HEK293 (cell line): ENCODE measurements around the gene PARPBP.
A peak's percentile ranks its signal among the peaks of the same experiment; 100 is the strongest.

ENCODE experiments used
- EGR2 ChIP-seq: fragments of 450-650 bp; formaldehyde crosslinking; IDR thresholded peaks from 2 replicates; pipeline ENCODE4 v1.5.1; 2016; ENCODE audit warnings: low read depth, missing biosample characterization, missing genetic modification characterization
- GLIS2 ChIP-seq: fragments of 450-650 bp; formaldehyde crosslinking; IDR thresholded peaks from 2 replicates; pipeline ENCODE4 v1.5.1; 2016; ENCODE audit warnings: missing biosample characterization, missing genetic modification characterization
- IKZF3 ChIP-seq: fragments of 450-650 bp; IDR thresholded peaks from 2 replicates; pipeline ENCODE4 v1.5.0; 2018; ENCODE audit warnings: missing biosample characterization, mild to moderate bottlenecking, missing genetic modification characterization, moderate library complexity
- KLF8 ChIP-seq: fragments of 450-650 bp; formaldehyde crosslinking; IDR thresholded peaks from 2 replicates; pipeline ENCODE4 v1.5.1; 2016; ENCODE audit warnings: missing biosample characterization, missing genetic modification characterization
- KLF9 ChIP-seq: fragments of 450-650 bp; formaldehyde crosslinking; IDR thresholded peaks from 2 replicates; pipeline ENCODE4 v1.5.1; 2016; ENCODE audit warnings: missing biosample characterization, missing genetic modification characterization, low read depth
- SETDB1 ChIP-seq: IDR thresholded peaks from one replicate; pipeline ENCODE4 v1.6.1; 2017; ENCODE audit warnings: mild to moderate bottlenecking, low read length, moderate library complexity, mixed read lengths; ENCODE audit not compliant: insufficient read length
- SP2 ChIP-seq: fragments of 450-650 bp; formaldehyde crosslinking; IDR thresholded peaks from 2 replicates; pipeline ENCODE4 v1.5.1; 2016; ENCODE audit warnings: missing biosample characterization, missing genetic modification characterization
- TRIM28 ChIP-seq: IDR thresholded peaks from 2 replicates; pipeline ENCODE4 v1.6.1; 2011; ENCODE audit warnings: low read length, control low read depth, borderline replicate concordance
- WT1 ChIP-seq: fragments of 450-650 bp; formaldehyde crosslinking; IDR thresholded peaks from 2 replicates; pipeline ENCODE4 v1.5.1; 2016; ENCODE audit warnings: missing biosample characterization, missing genetic modification characterization
- YY1 ChIP-seq: fragments of 450-650 bp; formaldehyde crosslinking; IDR thresholded peaks from 2 replicates; pipeline ENCODE4 v1.5.1; 2018; ENCODE audit warnings: missing biosample characterization, missing genetic modification characterization
- ZBTB6 ChIP-seq: fragments of 450-650 bp; formaldehyde crosslinking; IDR thresholded peaks from 2 replicates; pipeline ENCODE4 v1.5.1; 2017; ENCODE audit warnings: missing biosample characterization, missing genetic modification characterization
- ZFP37 ChIP-seq: fragments of 450-650 bp; formaldehyde crosslinking; IDR thresholded peaks from 2 replicates; pipeline ENCODE4 v1.5.1; 2016; ENCODE audit warnings: missing biosample characterization, missing genetic modification characterization
- ZNF146 ChIP-seq: fragments of 450-650 bp; formaldehyde crosslinking; IDR thresholded peaks from 2 replicates; pipeline ENCODE4 v1.5.1; 2016; ENCODE audit warnings: missing biosample characterization, missing genetic modification characterization
- ZNF19 ChIP-seq: fragments of 450-650 bp; formaldehyde crosslinking; IDR thresholded peaks from 2 replicates; pipeline ENCODE4; 2016; ENCODE audit warnings: missing biosample characterization, missing genetic modification characterization, low read depth
- ZNF335 ChIP-seq: fragments of 450-650 bp; formaldehyde crosslinking; conservative IDR thresholded peaks from 2 replicates; pipeline ENCODE4 v1.5.1; 2016; ENCODE audit warnings: missing biosample characterization, missing genetic modification characterization
- ZNF394 ChIP-seq: fragments of 450-650 bp; formaldehyde crosslinking; IDR thresholded peaks from 2 replicates; pipeline ENCODE4 v1.5.1; 2016; ENCODE audit warnings: missing biosample characterization, missing genetic modification characterization, mild to moderate bottlenecking, moderate library complexity, borderline replicate concordance
- ZNF560 ChIP-seq: fragments of 450-650 bp; formaldehyde crosslinking; IDR thresholded peaks from 2 replicates; pipeline ENCODE4 v1.5.1; 2017; ENCODE audit warnings: missing biosample characterization, missing genetic modification characterization, borderline replicate concordance
- ZSCAN30 ChIP-seq: fragments of 450-650 bp; IDR thresholded peaks from 2 replicates; pipeline ENCODE4 v1.5.1; 2018; ENCODE audit warnings: missing biosample characterization, mild to moderate bottlenecking, missing genetic modification characterization, moderate library complexity
- TF ChIP-seq, protein P1 (sequence below): fragments of 450-650 bp; formaldehyde crosslinking; IDR thresholded peaks from 2 replicates; pipeline ENCODE4 v1.5.1; 2016; ENCODE audit warnings: missing biosample characterization, missing genetic modification characterization, borderline replicate concordance
- TF ChIP-seq, protein P2 (sequence below): fragments of 450-650 bp; formaldehyde crosslinking; IDR thresholded peaks from 2 replicates; pipeline ENCODE4 v1.5.1; 2016; ENCODE audit warnings: missing biosample characterization, missing genetic modification characterization
- TF ChIP-seq, protein P3 (sequence below): fragments of 450-650 bp; formaldehyde crosslinking; IDR thresholded peaks from 2 replicates; pipeline ENCODE4 v1.5.1; 2016; ENCODE audit warnings: missing biosample characterization, missing genetic modification characterization, low read depth
- TF ChIP-seq, protein P4 (sequence below): fragments of 450-650 bp; IDR thresholded peaks from 2 replicates; pipeline ENCODE4 v1.5.1; 2018; ENCODE audit warnings: missing biosample characterization, missing genetic modification characterization
- TF ChIP-seq, protein P5 (sequence below): fragments of 450-650 bp; formaldehyde crosslinking; conservative IDR thresholded peaks from 2 replicates; pipeline ENCODE4 v1.5.1; 2016; ENCODE audit warnings: low read depth, missing biosample characterization, missing genetic modification characterization

PARPBP gene

DNA sequence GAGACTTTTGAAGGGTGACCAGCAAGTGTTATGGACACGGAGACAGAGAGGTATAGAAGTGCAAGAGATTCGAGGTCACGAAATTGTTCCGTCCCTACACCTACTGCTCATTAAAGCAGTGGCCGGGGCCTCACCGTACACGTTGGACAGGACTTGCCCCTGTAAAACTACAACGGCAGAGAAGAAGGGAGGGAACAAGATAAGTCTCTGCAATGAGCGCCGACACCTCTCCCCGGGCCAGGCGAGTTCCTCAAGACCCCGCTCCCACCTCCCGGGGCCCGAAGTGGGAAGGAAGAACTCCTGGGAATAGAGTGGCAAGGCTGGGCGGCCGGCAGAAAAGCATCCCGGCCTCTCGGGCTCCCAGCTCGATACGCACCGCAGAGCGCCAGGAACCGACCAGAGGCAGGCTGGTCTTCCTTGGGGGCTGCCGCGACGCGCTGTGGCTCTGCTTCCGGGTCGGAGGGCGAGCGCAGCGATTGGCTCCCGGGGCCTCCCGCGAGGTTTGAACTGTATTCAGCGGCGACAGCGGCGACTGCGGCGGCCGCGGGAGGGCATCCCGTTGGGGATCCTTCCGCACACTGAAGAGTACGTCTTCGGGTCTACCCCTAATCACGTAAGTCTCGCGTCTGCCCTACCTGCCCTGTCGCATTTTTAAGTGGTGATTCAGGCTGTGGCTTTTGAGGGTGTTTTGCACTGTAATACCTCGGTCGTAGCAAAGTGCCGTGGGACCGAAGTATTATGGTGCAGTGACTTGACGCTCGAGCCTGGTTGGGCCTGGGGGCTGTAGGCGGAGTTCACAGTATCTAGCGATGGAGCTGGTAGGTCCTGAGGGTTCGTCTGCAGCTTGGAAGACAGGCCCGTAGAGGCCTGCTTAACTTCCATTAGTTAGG, at the start of gene PARPBP, which contains the start of gene NUP37 (continued):
- TF ChIP-seq, protein P1, sequence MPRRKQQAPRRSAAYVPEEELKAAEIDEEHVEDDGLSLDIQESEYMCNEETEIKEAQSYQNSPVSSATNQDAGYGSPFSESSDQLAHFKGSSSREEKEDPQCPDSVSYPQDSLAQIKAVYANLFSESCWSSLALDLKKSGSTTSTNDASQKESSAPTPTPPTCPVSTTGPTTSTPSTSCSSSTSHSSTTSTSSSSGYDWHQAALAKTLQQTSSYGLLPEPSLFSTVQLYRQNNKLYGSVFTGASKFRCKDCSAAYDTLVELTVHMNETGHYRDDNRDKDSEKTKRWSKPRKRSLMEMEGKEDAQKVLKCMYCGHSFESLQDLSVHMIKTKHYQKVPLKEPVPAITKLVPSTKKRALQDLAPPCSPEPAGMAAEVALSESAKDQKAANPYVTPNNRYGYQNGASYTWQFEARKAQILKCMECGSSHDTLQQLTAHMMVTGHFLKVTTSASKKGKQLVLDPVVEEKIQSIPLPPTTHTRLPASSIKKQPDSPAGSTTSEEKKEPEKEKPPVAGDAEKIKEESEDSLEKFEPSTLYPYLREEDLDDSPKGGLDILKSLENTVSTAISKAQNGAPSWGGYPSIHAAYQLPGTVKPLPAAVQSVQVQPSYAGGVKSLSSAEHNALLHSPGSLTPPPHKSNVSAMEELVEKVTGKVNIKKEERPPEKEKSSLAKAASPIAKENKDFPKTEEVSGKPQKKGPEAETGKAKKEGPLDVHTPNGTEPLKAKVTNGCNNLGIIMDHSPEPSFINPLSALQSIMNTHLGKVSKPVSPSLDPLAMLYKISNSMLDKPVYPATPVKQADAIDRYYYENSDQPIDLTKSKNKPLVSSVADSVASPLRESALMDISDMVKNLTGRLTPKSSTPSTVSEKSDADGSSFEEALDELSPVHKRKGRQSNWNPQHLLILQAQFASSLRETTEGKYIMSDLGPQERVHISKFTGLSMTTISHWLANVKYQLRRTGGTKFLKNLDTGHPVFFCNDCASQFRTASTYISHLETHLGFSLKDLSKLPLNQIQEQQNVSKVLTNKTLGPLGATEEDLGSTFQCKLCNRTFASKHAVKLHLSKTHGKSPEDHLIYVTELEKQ: peak; percentile 16; the same call in 1 of the 2 replicates
- peak; percentile 81; the same call in 1 of the 2 replicates for TF ChIP-seq ZFP37 (tag by site-specific recombination)
- no peak for TF ChIP-seq IKZF3 (tag by site-specific recombination)
- TF ChIP-seq, protein P2, sequence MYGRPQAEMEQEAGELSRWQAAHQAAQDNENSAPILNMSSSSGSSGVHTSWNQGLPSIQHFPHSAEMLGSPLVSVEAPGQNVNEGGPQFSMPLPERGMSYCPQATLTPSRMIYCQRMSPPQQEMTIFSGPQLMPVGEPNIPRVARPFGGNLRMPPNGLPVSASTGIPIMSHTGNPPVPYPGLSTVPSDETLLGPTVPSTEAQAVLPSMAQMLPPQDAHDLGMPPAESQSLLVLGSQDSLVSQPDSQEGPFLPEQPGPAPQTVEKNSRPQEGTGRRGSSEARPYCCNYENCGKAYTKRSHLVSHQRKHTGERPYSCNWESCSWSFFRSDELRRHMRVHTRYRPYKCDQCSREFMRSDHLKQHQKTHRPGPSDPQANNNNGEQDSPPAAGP (tag by site-specific recombination): peak; percentile 87
- TF ChIP-seq ZNF394 (tag by site-specific recombination): no peak; the same call in 1 of the 2 replicates
- peak; percentile 90 for TF ChIP-seq ZNF335
- peak; percentile 100 for TF ChIP-seq GLIS2 (tag by site-specific recombination)
- 0 out of 2 replicates have a peak, but pooled peaks have one; percentile 39 for TF ChIP-seq YY1 (tag by site-specific recombination)
- no peak for TF ChIP-seq ZNF19 (tag by site-specific recombination)
- peak; percentile 13; the same call in 1 of the 2 replicates for TF ChIP-seq KLF9 (tag by site-specific recombination)
- TF ChIP-seq, protein P3, sequence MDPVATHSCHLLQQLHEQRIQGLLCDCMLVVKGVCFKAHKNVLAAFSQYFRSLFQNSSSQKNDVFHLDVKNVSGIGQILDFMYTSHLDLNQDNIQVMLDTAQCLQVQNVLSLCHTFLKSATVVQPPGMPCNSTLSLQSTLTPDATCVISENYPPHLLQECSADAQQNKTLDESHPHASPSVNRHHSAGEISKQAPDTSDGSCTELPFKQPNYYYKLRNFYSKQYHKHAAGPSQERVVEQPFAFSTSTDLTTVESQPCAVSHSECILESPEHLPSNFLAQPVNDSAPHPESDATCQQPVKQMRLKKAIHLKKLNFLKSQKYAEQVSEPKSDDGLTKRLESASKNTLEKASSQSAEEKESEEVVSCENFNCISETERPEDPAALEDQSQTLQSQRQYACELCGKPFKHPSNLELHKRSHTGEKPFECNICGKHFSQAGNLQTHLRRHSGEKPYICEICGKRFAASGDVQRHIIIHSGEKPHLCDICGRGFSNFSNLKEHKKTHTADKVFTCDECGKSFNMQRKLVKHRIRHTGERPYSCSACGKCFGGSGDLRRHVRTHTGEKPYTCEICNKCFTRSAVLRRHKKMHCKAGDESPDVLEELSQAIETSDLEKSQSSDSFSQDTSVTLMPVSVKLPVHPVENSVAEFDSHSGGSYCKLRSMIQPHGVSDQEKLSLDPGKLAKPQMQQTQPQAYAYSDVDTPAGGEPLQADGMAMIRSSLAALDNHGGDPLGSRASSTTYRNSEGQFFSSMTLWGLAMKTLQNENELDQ (tag by site-specific recombination): no peak
- TF ChIP-seq SP2: peak; percentile 91
- TF ChIP-seq, protein P4, sequence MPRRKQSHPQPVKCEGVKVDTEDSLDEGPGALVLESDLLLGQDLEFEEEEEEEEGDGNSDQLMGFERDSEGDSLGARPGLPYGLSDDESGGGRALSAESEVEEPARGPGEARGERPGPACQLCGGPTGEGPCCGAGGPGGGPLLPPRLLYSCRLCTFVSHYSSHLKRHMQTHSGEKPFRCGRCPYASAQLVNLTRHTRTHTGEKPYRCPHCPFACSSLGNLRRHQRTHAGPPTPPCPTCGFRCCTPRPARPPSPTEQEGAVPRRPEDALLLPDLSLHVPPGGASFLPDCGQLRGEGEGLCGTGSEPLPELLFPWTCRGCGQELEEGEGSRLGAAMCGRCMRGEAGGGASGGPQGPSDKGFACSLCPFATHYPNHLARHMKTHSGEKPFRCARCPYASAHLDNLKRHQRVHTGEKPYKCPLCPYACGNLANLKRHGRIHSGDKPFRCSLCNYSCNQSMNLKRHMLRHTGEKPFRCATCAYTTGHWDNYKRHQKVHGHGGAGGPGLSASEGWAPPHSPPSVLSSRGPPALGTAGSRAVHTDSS (tag by site-specific recombination): no peak
- peak; percentile 83 for TF ChIP-seq ZBTB6 (tag by site-specific recombination)
- TF ChIP-seq TRIM28: peak; percentile 81; the same call in 1 of the 2 replicates
- TF ChIP-seq ZSCAN30 (tag by site-specific recombination): 0 out of 2 replicates have a peak, but pooled peaks have one; percentile 48
- TF ChIP-seq ZNF560: no peak
- peak; percentile 33; the same call in 1 of the 2 replicates for TF ChIP-seq EGR2 (tag by site-specific recombination)
- peak; percentile 64 for TF ChIP-seq SETDB1
- TF ChIP-seq, protein P5, sequence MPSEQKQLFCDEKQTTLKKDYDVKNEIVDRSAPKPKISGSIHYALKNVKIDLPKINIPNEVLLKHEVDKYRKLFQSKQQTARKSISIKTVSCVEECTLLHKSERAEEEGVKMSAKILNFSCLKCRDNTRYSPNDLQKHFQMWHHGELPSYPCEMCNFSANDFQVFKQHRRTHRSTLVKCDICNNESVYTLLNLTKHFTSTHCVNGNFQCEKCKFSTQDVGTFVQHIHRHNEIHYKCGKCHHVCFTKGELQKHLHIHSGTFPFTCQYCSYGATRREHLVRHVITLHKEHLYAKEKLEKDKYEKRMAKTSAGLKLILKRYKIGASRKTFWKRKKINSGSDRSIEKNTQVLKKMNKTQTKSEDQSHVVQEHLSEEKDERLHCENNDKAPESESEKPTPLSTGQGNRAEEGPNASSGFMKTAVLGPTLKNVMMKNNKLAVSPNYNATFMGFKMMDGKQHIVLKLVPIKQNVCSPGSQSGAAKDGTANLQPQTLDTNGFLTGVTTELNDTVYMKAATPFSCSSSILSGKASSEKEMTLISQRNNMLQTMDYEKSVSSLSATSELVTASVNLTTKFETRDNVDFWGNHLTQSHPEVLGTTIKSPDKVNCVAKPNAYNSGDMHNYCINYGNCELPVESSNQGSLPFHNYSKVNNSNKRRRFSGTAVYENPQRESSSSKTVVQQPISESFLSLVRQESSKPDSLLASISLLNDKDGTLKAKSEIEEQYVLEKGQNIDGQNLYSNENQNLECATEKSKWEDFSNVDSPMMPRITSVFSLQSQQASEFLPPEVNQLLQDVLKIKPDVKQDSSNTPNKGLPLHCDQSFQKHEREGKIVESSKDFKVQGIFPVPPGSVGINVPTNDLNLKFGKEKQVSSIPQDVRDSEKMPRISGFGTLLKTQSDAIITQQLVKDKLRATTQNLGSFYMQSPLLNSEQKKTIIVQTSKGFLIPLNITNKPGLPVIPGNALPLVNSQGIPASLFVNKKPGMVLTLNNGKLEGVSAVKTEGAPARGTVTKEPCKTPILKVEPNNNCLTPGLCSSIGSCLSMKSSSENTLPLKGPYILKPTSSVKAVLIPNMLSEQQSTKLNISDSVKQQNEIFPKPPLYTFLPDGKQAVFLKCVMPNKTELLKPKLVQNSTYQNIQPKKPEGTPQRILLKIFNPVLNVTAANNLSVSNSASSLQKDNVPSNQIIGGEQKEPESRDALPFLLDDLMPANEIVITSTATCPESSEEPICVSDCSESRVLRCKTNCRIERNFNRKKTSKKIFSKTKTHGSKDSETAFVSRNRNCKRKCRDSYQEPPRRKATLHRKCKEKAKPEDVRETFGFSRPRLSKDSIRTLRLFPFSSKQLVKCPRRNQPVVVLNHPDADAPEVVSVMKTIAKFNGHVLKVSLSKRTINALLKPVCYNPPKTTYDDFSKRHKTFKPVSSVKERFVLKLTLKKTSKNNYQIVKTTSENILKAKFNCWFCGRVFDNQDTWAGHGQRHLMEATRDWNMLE (tag by site-specific recombination): peak; percentile 97
- TF ChIP-seq KLF8 (tag by site-specific recombination): peak; percentile 55; the same call in 1 of the 2 replicates
- TF ChIP-seq ZNF146: peak; percentile 45; the same call in 1 of the 2 replicates
- peak; percentile 42; the same call in 1 of the 2 replicates for TF ChIP-seq WT1
